ENCODE measurements around the gene GPER1.

DNA sequence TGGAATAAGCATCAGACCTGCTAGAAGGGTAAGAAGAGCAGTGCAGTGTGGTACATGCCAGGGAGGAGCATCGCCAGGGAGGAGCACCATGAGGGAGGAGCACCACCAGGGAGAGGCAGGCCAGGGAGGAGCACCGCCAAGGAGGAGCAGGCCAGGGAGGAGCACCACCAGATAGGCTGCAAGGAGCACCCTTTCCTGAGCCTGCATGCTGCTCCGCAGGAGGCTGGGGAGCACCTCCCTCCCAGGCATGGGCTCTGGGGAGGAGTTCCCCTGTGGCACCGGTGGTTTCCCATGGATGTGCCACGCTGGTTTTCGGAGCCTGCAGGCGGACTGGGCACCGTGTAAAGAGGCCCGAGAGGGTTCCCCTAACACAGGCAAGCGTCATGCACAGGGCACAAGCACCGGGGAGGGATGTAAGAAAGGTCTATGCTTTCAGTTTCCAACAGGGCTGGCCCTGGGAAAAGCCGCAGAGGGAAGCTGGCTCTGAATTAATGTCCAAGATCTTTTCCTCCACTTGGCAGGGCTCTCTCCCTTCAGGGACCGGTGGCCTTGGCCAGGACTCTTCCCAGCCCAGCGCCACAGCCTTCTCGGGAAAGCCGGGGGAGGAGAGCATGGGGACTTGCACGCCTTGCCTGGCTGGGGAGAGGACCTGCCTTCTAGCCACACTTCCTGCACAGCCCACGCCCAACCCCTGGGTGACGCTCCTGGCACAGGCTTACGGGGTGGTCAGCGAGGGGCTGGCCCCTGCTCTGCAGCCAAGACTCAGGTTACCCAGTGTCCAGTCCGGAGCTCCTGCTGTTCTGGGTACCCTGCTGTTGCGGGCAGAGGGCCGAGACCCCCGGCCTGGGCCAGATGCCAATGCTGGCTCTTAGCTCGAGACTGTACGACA, 11.5 kb upstream of the GPER1 start:
- TF ChIP-seq ZFP36 (IDR thresholded peaks at IDR 0.05; ENCODE audit: borderline replicate concordance, partially characterized antibody) (no peak), MAZ (IDR thresholded peaks at IDR 0.05; ENCODE audit: borderline replicate concordance, low read depth, low read length) (no peak), CTCF (IDR thresholded peaks at IDR 0.05) (no peak), POLR2A (IDR thresholded peaks at IDR 0.05; ENCODE audit: low read length) (no peak)
- TF ChIP-seq, protein P1, sequence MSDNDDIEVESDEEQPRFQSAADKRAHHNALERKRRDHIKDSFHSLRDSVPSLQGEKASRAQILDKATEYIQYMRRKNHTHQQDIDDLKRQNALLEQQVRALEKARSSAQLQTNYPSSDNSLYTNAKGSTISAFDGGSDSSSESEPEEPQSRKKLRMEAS (IDR thresholded peaks at IDR 0.05): no peak

Measured in A549 (cell line).